HepG2 (cell line): Measurements from ENCODE around the gene ME3. TPM values are rescaled to one million over a fixed set of nuclear protein-coding genes. Genes with fewer than 3 reads are reported as not detected.

Source experiments
- ATAC-seq: fragments of 200-7000 bp; cut with Tn5 transposase; 3 replicates; pipeline ENCODE4 v1.9.1; 2020; ENCODE audit warnings: mild to moderate bottlenecking, moderate library complexity
- BruUV-seq: library from RNA; stranded (reverse); fragments of 400-500 nt; replicated peaks from 2 replicates; lab custom pipeline; 2021; lab: Mats Ljungman, UMichigan
- CTCF ChIA-PET: fragments of 300-600 bp; formaldehyde crosslinking; extraction: SDS; loops from one replicate; lab custom pipeline; 2021; ENCODE audit warnings: low total read pairs, inconsistent platforms, low intra/inter-chr PET ratio; lab: Yijun Ruan, JAX
- POLR2A ChIA-PET: fragments of 350-600 bp; sonication (Branson Sonifier 250); formaldehyde crosslinking; loops from one replicate; lab custom pipeline; 2020; ENCODE audit warnings: antibody characterized with exemption, inconsistent platforms; lab: Yijun Ruan, JAX
- DNase-seq: peaks from one replicate; pipeline ENCODE4 v3.0.0-alpha.2; 2015; ENCODE audit warnings: low spot score
- FAIRE-seq: peaks from 3 replicates; lab custom pipeline; 2011; peaks lifted over from hg19 to GRCh38; lab: Jason Lieb, UNC
- H2AFZ ChIP-seq: one replicate; pipeline ENCODE4 v1.6.1; 2011; ENCODE audit warnings: low read length, inconsistent platforms
- H3K27ac ChIP-seq: fragments of 300-600 bp; 3 replicates; pipeline ENCODE4 v1.8.0; 2011; ENCODE audit warnings: mixed run types, mild to moderate bottlenecking, mixed read lengths, low read length, inconsistent platforms; ENCODE audit not compliant: insufficient read depth; ENCODE audit errors: extremely low read length
- H3K27me3 ChIP-seq, 2 experiments: fragments of 200-600 bp in 1 of 2; 2 replicates in 1 of 2; 3 replicates in 1 of 2; pipeline versions ENCODE4 v1.6.0 to v1.8.0; 2011; ENCODE audit warnings: low read length in 2 of 2, mild to moderate bottlenecking in 2 of 2, moderate library complexity in 2 of 2, inconsistent platforms in 1 of 2; ENCODE audit not compliant: insufficient read depth in 2 of 2, control insufficient read depth in 1 of 2
- H3K36me3 ChIP-seq, 2 experiments: fragments of 200-600 bp in 1 of 2; replicated peaks in 1 of 2; 2 replicates in 1 of 2; 3 replicates in 1 of 2; pipeline versions ENCODE4 v1.5.1 to v1.8.0; 2011; ENCODE audit warnings: low read length in 2 of 2, inconsistent platforms in 1 of 2; ENCODE audit not compliant: insufficient read depth in 2 of 2, control insufficient read depth in 1 of 2
- H3K4me1 ChIP-seq: 2 replicates; pipeline ENCODE4 v1.5.1; 2012; ENCODE audit warnings: low read length, inconsistent platforms; ENCODE audit not compliant: insufficient read depth
- H3K4me2 ChIP-seq: 2 replicates; pipeline ENCODE4 v1.6.0; 2011; ENCODE audit warnings: low read depth, low read length, inconsistent platforms
- H3K4me3 ChIP-seq, 3 experiments: fragments of 200-600 bp in 1 of 3; sonication (generic), shearing (Covaris generic) in 1 of 3; replicated peaks in 1 of 3; 2 replicates each; pipeline ENCODE4 v1.5.1; 2011 to 2016; ENCODE audit warnings: low read length in 3 of 3, inconsistent platforms in 2 of 3, low read depth in 2 of 3, mild to moderate bottlenecking in 2 of 3, control low read depth in 1 of 3, mixed read lengths in 1 of 3; ENCODE audit not compliant: insufficient read depth in 1 of 3
- H3K79me2 ChIP-seq: one replicate; pipeline ENCODE4 v1.6.1; 2011; ENCODE audit warnings: low read length, inconsistent platforms; ENCODE audit not compliant: insufficient read depth
- H3K9ac ChIP-seq: 2 replicates; pipeline ENCODE4 v1.6.0; 2011; ENCODE audit warnings: mild to moderate bottlenecking, low read depth, low read length, inconsistent platforms; ENCODE audit not compliant: insufficient read depth
- H3K9me3 ChIP-seq: 2 replicates; pipeline ENCODE4 v1.5.1; 2012; ENCODE audit warnings: mild to moderate bottlenecking, low read length
- H4K20me1 ChIP-seq: 2 replicates; pipeline ENCODE4 v1.6.0; 2011; ENCODE audit warnings: inconsistent platforms, mild to moderate bottlenecking, low read length, moderate library complexity; ENCODE audit not compliant: insufficient read depth
- GTF2F1 ChIP-seq: fragments of 150-350 bp; IDR thresholded peaks from 2 replicates; pipeline ENCODE4 v1.6.1; 2014; ENCODE audit warnings: low read length
- IKZF1 ChIP-seq: fragments of 450-650 bp; IDR thresholded peaks from 2 replicates; pipeline ENCODE4 v1.7.1; 2016
- NFYB ChIP-seq: sonication (generic); formaldehyde crosslinking; IDR thresholded peaks from 2 replicates; pipeline ENCODE4 v1.4.0; 2020; ENCODE audit warnings: missing genetic modification reagents
- POLR2G ChIP-seq: fragments of 200-400 bp; formaldehyde crosslinking; IDR thresholded peaks from 2 replicates; pipeline ENCODE4 v1.6.1; 2018; ENCODE audit warnings: mild to moderate bottlenecking, low read depth, low read length, moderate library complexity
- SP4 ChIP-seq: sonication (generic); formaldehyde crosslinking; IDR thresholded peaks from 2 replicates; pipeline ENCODE4 v1.8.1; 2023; ENCODE audit warnings: mild to moderate bottlenecking, missing genetic modification reagents
- TBX2 ChIP-seq: sonication (generic); formaldehyde crosslinking; IDR thresholded peaks from 2 replicates; pipeline ENCODE4 v1.5.0; 2020; ENCODE audit warnings: missing genetic modification reagents, mild to moderate bottlenecking, borderline replicate concordance
- ZFP1 ChIP-seq: IDR thresholded peaks from 2 replicates; pipeline ENCODE4 v1.6.1; 2016
- ZNF235 ChIP-seq: sonication (generic); formaldehyde crosslinking; IDR thresholded peaks from 2 replicates; pipeline ENCODE4 v1.8.1; 2023; ENCODE audit warnings: mild to moderate bottlenecking, missing genetic modification reagents, borderline replicate concordance
- ZNF251 ChIP-seq: sonication (generic); formaldehyde crosslinking; IDR thresholded peaks from 2 replicates; pipeline ENCODE4 v1.9.0; 2021; ENCODE audit warnings: mild to moderate bottlenecking, missing genetic modification reagents
- ZNF484 ChIP-seq: sonication (generic); formaldehyde crosslinking; IDR thresholded peaks from 2 replicates; pipeline ENCODE4 v1.5.1; 2020; ENCODE audit warnings: mild to moderate bottlenecking, low read depth, missing genetic modification reagents, borderline replicate concordance
- ZNF75D ChIP-seq: sonication (generic); formaldehyde crosslinking; IDR thresholded peaks from 2 replicates; pipeline ENCODE4 v1.8.1; 2023; ENCODE audit warnings: missing genetic modification reagents, mild to moderate bottlenecking, borderline replicate concordance
- ZNF776 ChIP-seq: sonication (generic); formaldehyde crosslinking; IDR thresholded peaks from 2 replicates; pipeline ENCODE4 v1.4.0; 2020; ENCODE audit warnings: mild to moderate bottlenecking, missing genetic modification reagents
- WGBS: methylation state at CpG from one replicate; pipeline ENCODE4 v1.1.6; 2017; ENCODE audit warnings: low lambda C conversion rate; 5-methylcytosine and 5-hydroxymethylcytosine counted together
- in situ Hi-C: cut with HindIII; loops from 2 replicates; pipeline ENCODE4 v1.10.0; 2017; ENCODE audit warnings: low pct_unique_long_range_greater_than_20kb; ENCODE audit not compliant: extremely low pct_ligation_motif_present
- intact Hi-C: fragments of 100-400 bp; cut with micrococcal nuclease; formaldehyde crosslinking; loops from one replicate; pipeline ENCODE4 v1.10.0; 2022; ENCODE audit not compliant: unreplicated experiment
- polyA plus RNA-seq, 8 experiments: library from polyadenylated mRNA; depleted of rRNA in 3 of 8; stranded (reverse) in 7 of 8; unstranded in 1 of 8; fragments of >200 nt; fragmentation: Illumina TruSeq in 4 of 8; extraction: Trizol in 4 of 8; gene quantifications; 2 replicates each; pipeline versions ENCODE4 v1.2.1 to v1.2.3, GENCODE V29; 2011 to 2016; ENCODE audit warnings: low read depth in 4 of 8, missing spikeins in 1 of 8, mixed read lengths in 1 of 8; ENCODE audit not compliant: insufficient read depth in 1 of 8
- total RNA-seq, 5 experiments: library from RNA; depleted of rRNA; stranded (reverse); fragments of >200 nt; fragmentation: Illumina TruSeq; extraction: Trizol; gene quantifications; 2 replicates each; pipeline ENCODE4 v1.2.3, GENCODE V29; 2016; ENCODE audit warnings: low read depth in 1 of 5
- TF ChIP-seq, protein P1 (sequence below): IDR thresholded peaks from 2 replicates; pipeline ENCODE4 v1.6.1; 2016; ENCODE audit warnings: low read depth, missing genetic modification reagents, missing compliant biosample characterization
- TF ChIP-seq, protein P2 (sequence below): sonication (generic); formaldehyde crosslinking; IDR thresholded peaks from 2 replicates; pipeline ENCODE4 v1.9.0; 2022; ENCODE audit warnings: low read depth, missing genetic modification reagents

The ME3 gene
- total and polyA plus RNA-seq, 2 of the 13 experiments (the other 11 are each of a cell fraction or from before 2014, with no cell fraction given) = not detected

DNA sequence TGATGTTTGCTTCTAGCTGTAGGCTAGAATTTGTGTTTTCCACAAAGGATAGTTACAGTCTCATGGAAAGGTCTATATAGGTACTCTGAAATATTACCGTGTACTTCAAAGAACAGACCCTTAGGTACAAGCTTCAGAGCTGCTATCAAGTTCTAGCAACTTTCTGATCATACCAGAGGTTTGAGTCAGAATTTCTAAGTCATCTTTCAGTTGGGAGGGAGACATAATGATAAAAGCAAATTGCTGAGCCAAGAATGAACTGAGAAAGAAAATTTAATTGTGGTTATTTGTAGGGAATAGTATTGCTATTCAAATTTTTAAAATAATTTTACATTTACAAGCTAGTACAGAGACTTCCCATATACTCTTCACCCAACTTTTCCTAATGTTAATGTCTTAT is 19.9 kb upstream of the ME3 start:
- no peaks in the 10 kb centered on the region for H3K79me2 ChIP-seq
- 0% methylated on average over 1 of the region's 1 CpG for WGBS
- no peak overlapping the region for H3K4me3 ChIP-seq
- H3K4me1 ChIP-seq = no peaks in the 10 kb centered on the region
- H3K4me2 ChIP-seq = no peak overlapping the region
- DNase-seq = no peak
- ChIA-PET CTCF (no interaction called here), POLR2A (no interaction called here)
- no peak for ATAC-seq
- no peak for FAIRE-seq
- no peaks in the 10 kb centered on the region for H3K36me3 ChIP-seq
- peaks cover 7 to 34% of the 10 kb centered on the region in 2 experiments; a peak in 4 of 5 replicates for H3K27me3 ChIP-seq
- BruUV-seq = no TSS peak
- no peaks in the 10 kb centered on the region for H3K9me3 ChIP-seq
- no peak overlapping the region for H3K9ac ChIP-seq
- no peaks in the 10 kb centered on the region for H4K20me1 ChIP-seq
- H2AFZ ChIP-seq = no peak overlapping the region
- no peak overlapping the region for H3K27ac ChIP-seq
- intact Hi-C loops = no loop called here
- in situ Hi-C loops = no loop called here
- TF ChIP-seq ZNF484 (no peak), ZNF75D (CRISPR knock-in tag) (no peak), POLR2G (no peak), ZNF235 (CRISPR knock-in tag) (no peak), ZNF776 (CRISPR knock-in tag) (no peak), ZNF251 (CRISPR knock-in tag) (no peak), TBX2 (CRISPR knock-in tag) (no peak), SP4 (CRISPR knock-in tag) (no peak), IKZF1 (no peak), NFYB (CRISPR knock-in tag) (no peak), ZFP1 (CRISPR knock-in tag) (no peak), GTF2F1 (no peak)
- TF ChIP-seq, protein P1, sequence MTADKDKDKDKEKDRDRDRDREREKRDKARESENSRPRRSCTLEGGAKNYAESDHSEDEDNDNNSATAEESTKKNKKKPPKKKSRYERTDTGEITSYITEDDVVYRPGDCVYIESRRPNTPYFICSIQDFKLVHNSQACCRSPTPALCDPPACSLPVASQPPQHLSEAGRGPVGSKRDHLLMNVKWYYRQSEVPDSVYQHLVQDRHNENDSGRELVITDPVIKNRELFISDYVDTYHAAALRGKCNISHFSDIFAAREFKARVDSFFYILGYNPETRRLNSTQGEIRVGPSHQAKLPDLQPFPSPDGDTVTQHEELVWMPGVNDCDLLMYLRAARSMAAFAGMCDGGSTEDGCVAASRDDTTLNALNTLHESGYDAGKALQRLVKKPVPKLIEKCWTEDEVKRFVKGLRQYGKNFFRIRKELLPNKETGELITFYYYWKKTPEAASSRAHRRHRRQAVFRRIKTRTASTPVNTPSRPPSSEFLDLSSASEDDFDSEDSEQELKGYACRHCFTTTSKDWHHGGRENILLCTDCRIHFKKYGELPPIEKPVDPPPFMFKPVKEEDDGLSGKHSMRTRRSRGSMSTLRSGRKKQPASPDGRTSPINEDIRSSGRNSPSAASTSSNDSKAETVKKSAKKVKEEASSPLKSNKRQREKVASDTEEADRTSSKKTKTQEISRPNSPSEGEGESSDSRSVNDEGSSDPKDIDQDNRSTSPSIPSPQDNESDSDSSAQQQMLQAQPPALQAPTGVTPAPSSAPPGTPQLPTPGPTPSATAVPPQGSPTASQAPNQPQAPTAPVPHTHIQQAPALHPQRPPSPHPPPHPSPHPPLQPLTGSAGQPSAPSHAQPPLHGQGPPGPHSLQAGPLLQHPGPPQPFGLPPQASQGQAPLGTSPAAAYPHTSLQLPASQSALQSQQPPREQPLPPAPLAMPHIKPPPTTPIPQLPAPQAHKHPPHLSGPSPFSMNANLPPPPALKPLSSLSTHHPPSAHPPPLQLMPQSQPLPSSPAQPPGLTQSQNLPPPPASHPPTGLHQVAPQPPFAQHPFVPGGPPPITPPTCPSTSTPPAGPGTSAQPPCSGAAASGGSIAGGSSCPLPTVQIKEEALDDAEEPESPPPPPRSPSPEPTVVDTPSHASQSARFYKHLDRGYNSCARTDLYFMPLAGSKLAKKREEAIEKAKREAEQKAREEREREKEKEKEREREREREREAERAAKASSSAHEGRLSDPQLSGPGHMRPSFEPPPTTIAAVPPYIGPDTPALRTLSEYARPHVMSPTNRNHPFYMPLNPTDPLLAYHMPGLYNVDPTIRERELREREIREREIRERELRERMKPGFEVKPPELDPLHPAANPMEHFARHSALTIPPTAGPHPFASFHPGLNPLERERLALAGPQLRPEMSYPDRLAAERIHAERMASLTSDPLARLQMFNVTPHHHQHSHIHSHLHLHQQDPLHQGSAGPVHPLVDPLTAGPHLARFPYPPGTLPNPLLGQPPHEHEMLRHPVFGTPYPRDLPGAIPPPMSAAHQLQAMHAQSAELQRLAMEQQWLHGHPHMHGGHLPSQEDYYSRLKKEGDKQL (CRISPR knock-in tag) = no peak
- TF ChIP-seq, protein P2, sequence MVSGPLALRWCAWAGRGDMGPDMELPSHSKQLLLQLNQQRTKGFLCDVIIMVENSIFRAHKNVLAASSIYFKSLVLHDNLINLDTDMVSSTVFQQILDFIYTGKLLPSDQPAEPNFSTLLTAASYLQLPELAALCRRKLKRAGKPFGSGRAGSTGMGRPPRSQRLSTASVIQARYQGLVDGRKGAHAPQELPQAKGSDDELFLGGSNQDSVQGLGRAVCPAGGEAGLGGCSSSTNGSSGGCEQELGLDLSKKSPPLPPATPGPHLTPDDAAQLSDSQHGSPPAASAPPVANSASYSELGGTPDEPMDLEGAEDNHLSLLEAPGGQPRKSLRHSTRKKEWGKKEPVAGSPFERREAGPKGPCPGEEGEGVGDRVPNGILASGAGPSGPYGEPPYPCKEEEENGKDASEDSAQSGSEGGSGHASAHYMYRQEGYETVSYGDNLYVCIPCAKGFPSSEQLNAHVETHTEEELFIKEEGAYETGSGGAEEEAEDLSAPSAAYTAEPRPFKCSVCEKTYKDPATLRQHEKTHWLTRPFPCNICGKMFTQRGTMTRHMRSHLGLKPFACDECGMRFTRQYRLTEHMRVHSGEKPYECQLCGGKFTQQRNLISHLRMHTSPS (CRISPR knock-in tag) = no peak
